IPS-NIHi7 (cell line): Measurements from ENCODE around the gene THBS3.
A peak's percentile ranks its signal among the peaks of the same experiment; 100 is the strongest.
"Not testable (repeated sequence)": the region's sequence is repeated elsewhere in the genome, so short reads cannot be mapped to it uniquely, and the experiment has no call there.

Experiments
- DNase-seq: peaks from one replicate; pipeline ENCODE4 v3.0.0; 2012; ENCODE audit warnings: mixed read lengths; ENCODE audit errors: extremely low spot score

The THBS3 gene

DNA sequence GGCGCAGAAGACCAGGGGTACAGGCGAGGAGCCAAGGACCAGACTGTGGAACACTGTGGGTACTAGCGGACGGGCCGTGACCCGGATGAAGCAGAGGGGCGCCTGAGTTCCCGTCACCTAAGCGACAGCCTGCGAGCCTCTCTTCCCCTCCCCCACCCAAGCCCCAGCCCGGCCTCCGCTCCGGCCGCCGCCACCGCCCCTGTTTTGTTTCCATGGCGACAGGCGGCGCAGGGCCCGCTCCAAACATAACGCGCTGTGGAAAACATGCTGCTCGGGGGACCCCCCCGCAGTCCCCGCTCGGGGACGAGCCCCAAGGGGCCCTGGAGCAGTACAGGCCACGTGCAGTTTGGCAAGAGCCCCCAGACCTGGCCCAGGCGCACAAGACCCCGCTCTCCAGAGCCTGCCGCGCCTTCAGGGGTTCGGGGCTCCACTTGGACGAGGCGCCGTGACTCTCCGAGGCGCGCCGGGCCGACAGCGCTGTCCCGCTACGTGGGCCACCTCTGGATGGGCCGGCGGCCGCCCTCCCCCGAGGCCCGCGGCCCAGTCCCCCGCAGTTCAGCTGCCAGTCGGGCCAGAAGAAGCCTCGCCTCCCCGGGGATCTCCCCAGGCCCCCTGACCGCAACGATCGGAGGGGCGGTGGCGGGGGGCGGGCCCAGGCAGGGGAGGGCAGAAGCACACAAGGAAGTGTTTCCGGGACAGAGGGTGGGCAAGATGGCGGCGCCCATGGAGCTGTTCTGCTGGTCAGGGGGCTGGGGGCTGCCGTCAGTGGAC, 1.0 kb upstream of the THBS3 start, which contains the start of gene MTX1:
TSS of gene MTX1 (plus strand) at position 155 of the 771 bp plus-strand sequence. CDS start at position 265, 110 bp downstream.
- peak; percentile 86 for DNase-seq

DNA sequence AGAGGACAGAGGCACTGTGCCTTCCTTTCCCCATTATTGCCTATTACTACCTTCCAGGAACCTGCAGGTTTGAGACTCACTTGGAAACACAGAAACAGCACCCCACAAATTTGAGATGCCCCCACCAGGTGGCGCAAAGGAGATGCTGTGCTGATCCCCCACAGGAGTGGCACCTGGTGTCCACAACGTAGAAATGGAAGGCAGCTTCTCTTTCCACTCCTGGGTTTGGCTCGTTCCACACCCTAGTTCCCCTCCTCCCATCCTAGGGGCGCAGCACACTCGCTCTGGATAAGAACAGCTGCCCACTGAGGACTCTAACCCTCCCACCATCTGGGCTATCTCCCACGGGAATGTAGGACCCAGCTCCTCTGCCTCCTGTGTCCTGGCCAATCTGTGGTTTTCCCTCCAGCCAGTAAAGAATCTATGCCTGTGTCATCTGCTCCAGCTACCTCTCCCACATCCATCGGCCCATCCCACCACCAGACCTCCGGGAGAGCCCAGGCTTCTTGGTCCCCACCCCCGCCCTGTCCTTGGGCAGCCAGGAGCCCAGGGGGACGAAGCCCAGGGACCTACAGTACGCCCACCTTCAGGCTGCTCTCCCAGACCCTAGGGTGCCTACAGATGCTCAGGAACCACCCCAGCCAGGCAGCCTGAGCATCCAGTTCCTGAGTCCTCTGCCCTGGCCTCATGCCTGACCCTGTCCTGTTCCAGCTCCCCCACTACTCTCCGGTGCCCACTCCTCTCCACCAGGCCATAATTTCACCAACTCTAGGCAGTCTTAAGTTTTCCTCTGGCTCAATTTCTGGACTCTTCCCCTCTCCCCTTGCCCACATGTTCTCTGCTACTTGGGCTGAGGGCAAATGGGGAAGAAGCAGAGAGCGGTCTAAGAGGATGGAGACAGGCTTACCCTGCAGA, 549 bp downstream of the THBS3 start:
- peak; percentile 68 for DNase-seq

- DNase-seq: no peak
Observed at GRCh38 chr1:155205969-155206593, 1.6 kb downstream of the THBS3 start.

DNA sequence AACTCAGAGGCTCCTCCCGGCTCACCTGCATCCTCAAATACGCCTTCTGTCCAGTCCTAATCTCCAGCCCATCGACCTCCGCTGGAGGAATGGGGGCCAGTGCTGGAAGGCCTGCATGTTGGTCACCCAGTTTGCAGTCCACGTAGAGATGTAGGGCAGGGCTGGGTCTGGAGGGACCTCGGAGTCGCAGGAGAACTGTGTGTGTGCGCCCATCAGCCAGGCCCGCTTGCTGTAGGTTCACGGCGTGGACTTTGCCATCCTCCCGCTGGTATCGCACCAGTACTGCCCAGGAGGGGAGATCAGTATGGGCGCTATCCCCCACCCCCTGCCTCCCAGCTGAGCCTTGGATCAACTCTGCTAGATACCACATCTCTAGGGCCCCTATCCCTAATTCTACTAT, 2.7 kb downstream of the THBS3 start:
- DNase-seq: no peak

- DNase-seq: no peak
Observed at GRCh38 chr1:155202731-155203515, 4.8 kb downstream of the THBS3 start.

DNA sequence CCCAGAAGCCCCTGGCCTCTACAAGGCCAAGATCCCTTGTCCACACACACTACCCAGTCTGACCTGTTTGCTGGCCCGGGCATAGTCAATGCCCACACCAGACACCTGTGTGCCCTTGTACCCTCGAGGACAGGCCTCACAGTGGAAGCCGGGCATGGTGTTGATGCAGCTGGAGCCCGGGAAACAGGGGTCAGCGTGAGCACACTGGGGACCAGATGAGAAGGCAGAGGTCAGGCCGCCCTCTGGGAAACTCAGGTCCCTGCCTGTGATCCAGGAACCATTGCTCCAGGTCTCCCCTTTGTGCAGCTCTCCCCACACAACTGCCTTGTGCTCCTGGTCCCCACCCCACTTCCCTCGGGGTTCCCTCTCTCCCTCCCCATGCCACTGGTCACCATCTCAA, 5.5 kb downstream of the THBS3 start:
- DNase-seq: no peak

GRCh38 chr1:155200920-155201319, 6.8 kb downstream of the THBS3 start:
- DNase-seq: no peak

- DNase-seq: no peak
Observed at GRCh38 chr1:155199792-155200191, 7.9 kb downstream of the THBS3 start.

DNA sequence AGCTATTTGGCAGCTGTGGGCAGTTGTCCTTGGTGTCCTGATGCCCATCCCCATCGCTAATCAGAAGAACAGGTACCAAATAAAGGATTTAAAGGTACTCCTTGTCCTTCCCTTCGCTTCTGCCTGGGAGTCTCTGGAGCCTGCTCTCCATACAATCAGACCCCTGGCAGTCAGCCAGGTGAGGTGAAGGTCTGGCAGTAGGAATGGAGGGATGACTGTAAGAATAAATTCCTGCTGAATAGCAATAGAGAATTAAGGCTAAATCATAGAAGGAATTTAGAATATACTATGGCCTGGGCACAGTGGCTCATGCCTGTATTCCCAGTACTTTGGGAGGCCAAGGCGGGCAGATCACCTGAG, 9.2 kb downstream of the THBS3 start:
- no peak for DNase-seq

DNA sequence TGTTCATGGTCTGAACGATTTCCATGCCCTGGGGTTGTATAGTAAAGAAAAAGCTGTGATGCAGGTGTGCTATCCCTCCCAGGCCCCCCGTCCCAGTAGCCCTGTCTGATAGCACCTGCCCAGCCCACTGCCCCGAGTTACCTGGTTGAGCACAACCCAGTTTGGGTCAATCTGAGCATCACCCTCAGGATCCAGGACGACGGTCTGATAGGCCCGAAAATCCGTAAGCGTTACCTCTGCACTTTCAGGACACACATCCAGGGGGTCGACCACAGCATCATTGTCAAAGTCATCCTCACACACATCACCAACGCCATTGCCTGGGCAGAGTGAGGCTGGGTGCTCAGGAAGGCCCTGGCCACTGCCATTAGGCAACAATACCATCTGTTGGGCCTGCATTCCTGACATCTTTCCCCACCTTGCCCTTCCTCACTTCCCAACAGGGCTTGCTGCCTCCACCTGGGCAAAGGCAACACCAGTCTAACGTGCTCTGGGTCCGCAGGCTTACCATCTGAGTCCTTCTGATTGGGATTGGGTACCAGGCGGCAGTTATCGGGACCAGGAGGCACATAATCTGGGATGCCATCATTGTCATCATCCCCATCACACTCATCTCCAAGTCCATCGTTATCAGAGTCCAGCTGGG, 9.7 kb downstream of the THBS3 start:
- no peak for DNase-seq

DNA sequence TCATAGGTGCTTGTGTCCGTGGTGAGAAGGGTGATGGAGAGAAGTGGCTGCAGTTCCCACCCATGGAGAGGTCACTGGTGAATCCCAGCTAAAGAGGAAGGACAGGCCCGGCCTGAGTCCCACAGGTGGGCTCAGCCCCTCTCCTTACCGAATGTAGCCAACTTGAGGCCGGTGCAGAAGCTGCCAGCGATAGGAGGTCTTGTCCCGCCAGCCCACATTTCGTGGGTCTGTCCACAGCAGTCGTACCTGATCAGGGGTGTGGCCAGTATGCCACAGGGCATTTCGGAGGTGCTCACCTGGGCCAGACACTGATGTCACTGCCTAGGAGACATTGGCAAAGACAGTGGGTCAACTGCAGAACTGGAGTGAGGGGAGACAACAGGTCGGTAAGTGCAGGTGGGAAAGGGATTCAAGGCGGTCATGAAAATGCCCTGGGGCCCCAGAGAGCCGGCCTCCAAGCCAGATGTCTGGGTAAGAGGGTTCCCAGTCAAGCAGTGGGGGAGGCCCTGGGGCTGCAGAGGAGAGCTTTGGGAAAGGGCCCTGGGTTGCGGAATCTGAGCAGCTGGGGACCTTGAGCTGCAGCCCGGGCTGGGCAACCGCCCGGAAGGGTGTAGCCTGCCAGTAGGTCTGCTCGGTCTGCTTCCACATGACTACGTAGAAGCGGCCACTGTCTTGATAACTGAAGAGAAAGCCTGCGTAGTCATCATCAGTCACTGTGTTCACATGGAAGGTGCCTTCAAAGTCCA, 10.6 kb downstream of the THBS3 start:
- DNase-seq: no peak

DNA sequence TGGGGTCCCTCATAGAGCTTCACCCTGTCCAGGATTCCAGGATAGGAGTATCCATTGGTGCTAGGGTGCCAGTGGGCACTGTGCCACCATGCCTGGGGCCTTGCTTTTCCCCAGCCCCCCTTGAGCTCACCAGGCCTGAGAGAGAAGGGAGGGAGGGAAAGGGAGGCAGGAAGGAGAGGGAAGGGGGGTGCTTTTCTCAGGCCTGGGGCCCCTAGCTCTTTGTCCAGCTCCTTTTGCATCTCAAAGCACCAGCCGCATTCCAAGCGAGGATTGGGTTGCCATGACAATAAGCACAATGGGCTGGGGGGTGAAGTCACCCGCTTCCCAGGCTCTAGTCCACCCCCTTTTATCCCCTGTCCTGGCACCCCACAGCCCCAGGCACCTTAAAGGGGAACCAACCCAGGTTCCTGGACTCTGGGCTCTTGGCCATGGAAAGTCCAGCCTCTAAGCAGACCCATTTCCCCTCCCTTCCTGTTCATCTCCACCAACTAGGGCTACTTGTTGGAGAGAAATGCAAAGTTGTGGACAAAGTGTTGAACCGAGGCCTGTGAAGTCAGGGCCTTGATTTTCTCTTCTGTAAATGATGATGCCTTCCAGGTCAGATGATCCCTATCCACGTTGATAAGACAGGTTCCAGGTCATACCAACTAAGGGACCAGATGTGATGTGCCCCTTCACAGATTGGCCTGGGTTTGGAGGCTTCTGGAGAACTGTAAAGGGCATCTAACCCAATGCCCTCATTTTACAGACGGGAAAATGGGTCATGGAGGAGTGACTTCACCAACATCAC, 11.4 kb downstream of the THBS3 start:
- peak; percentile 88 for DNase-seq

DNA sequence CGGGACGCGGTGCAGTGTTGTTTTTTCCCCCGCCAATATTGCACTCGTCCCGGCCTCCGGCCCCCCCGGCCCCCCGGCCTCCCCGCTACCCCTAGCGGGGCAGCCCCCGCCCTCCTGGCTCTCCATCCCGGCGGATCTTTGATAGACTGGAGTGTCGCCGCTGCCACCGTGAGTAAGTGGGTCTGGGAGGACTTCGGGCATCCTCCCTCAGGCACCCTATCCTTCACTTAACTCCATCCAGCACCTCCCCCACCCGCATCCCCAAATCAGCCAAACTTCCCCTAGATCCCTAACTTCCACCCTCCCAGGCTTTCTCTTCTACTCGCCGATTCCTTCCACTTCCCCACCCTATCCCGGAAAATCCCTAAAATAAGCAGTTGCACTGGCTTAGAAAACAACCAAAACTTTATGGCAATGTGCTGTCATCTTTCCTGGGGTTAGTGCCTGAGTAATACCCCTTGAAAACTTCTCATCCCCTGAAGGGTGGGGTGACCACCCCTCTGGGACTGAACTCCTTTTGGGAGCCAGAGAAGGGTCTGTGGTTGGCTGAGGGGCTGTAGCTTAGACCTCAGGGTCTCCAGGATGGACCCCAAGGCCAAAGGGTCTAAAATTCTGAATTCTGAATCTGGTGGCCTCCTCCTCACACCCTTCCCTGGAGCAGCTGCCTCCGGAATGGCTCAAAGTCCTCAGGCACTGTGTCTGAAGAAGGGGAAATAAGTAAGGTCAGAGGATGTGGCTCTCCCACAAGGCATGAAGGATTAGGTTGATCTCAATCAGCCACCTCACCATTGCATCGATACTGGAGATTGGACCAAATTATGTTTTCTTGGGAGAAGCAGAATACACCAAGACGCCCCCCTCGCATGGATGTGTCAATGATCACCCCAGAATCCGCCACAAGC, 12.2 kb downstream of the THBS3 start:
- DNase-seq: no peak

DNA sequence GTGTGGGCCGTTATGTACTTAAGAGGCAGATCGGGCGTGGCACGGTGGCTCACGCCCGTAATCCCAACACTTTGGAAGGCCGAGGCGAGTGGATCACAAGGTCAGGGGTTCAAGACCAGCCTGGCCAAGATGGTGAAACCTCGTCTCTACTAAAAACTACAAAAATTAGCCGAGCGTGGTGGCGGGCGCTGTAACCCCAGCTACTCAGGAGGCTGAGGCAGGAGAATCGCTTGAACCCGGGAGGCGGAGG, 13.8 kb downstream of the THBS3 start:
- DNase-seq: not testable (repeated sequence)

DNA sequence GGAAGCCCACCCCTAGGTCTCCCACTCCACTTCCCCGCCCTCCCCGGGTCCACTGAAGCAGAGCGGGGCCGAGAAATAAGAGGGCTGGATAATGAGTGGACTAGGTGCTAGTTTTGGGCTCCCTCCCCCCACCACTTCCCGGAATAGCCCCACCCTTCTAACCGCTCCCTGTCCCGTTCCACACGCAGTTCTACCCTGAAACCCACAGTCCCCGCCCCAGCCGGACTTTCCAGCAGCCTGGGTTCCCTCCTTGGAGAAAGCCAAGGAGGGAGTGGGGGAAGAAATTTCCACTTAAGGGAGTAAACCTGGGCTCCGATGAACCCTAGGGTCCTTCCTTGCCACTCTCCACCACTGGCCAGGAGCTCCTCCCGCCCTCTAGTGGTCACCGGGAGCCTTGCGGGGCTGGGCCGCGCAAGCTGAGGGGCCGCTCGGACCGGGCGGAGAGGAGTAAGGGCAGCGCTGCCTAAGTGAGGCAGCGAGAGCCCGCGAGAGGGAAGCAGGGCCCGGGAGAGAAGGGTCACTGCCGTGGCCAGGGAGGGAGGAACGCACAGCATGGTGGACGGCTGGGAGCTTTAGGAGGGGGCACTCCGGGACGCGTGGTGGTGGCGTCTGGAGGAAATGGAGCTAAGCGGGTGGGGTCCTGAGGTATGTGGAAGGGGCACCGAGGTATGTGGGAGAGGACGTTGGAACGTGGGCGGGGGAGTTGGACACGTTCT, 14.3 kb downstream of the THBS3 start:
- peak; percentile 89 for DNase-seq

- peak; percentile 69 for DNase-seq
Observed at GRCh38 chr1:155192346-155193274, 15.1 kb downstream of the THBS3 start.

GRCh38 chr1:155191904-155192303, 15.8 kb downstream of the THBS3 start:
- no peak for DNase-seq
